PFSK-1 (cell line): ENCODE measurements around the gene DHCR7.

Experiments used
- FOXP2 ChIP-seq: optimal IDR thresholded peaks from 2 replicates; pipeline ENCODE3; 2011; ENCODE audit warnings: borderline replicate concordance, control low read depth, inconsistent platforms; ENCODE audit not compliant: insufficient read depth; ENCODE audit errors: extremely low read length, extremely low read depth
- POLR2AphosphoS5 ChIP-seq: IDR thresholded peaks from 2 replicates; pipeline ENCODE4 v1.6.1; 2012; ENCODE audit warnings: low read depth, mild to moderate bottlenecking, control low read depth, low read length, moderate library complexity
- REST ChIP-seq, 2 experiments: IDR thresholded peaks; 2 replicates each; pipeline versions ENCODE4 v1.6.1 to v1.8.0; 2011 to 2012; ENCODE audit warnings: low read depth in 2 of 2, low read length in 2 of 2, control low read depth in 1 of 2, inconsistent platforms in 1 of 2, mild to moderate bottlenecking in 1 of 2, moderate library complexity in 1 of 2; ENCODE audit not compliant: insufficient read depth in 1 of 2
- SIN3A ChIP-seq: IDR thresholded peaks from 2 replicates; pipeline ENCODE4 v1.6.1; 2012; ENCODE audit warnings: mild to moderate bottlenecking, low read length, moderate library complexity, borderline replicate concordance; ENCODE audit not compliant: insufficient read depth
- TAF1 ChIP-seq: IDR thresholded peaks from 2 replicates; pipeline ENCODE4 v1.6.1; 2012; ENCODE audit warnings: low read length, control low read depth, borderline replicate concordance; ENCODE audit not compliant: insufficient read depth

DHCR7 gene

GRCh38 chr11:71477641-71478527 lies 29.7 kb upstream of the DHCR7 start:
- TF ChIP-seq TAF1 (no peak), SIN3A (no peak), REST (IDR thresholded peaks at IDR 0.05; ENCODE audit: insufficient read depth in 1 of 2, low read depth in 2 of 2, low read length in 2 of 2) (no peak), POLR2AphosphoS5 (no peak), FOXP2 (no peak)

GRCh38 chr11:71476926-71477640 lies 28.9 kb upstream of the DHCR7 start:
- TF ChIP-seq TAF1 (no peak), SIN3A (no peak), POLR2AphosphoS5 (no peak), REST (IDR thresholded peaks at IDR 0.05; ENCODE audit: insufficient read depth in 1 of 2, low read depth in 2 of 2, low read length in 2 of 2) (no peak), FOXP2 (no peak)

GRCh38 chr11:71476031-71476430 lies 27.8 kb upstream of the DHCR7 start:
- no peak for TF ChIP-seq FOXP2

GRCh38 chr11:71474771-71475483 lies 26.7 kb upstream of the DHCR7 start:
- TF ChIP-seq POLR2AphosphoS5 = no peak
- TF ChIP-seq TAF1 = no peak
- TF ChIP-seq FOXP2 = no peak
- TF ChIP-seq SIN3A = no peak
- no peak for TF ChIP-seq REST (IDR thresholded peaks at IDR 0.05; ENCODE audit: insufficient read depth in 1 of 2, low read depth in 2 of 2, low read length in 2 of 2)

GRCh38 chr11:71474141-71474770 lies 26.1 kb upstream of the DHCR7 start:
- TF ChIP-seq REST (IDR thresholded peaks at IDR 0.05; ENCODE audit: insufficient read depth in 1 of 2, low read depth in 2 of 2, low read length in 2 of 2) (no peak), POLR2AphosphoS5 (no peak), TAF1 (no peak)
